Spleen (tissue), 7 donors: ENCODE results near the gene CNTNAP1.

Experiments used
- POLR2A ChIP-seq, 3 donors: fragments of 450-650 bp; IDR thresholded peaks; one replicate each; pipeline ENCODE4 v1.5.1; 2017; ENCODE audit warnings: antibody characterized with exemption in 3 of 3, mild to moderate bottlenecking in 1 of 3
- POLR2AphosphoS5 ChIP-seq, 3 donors: sonication (generic); formaldehyde crosslinking; IDR thresholded peaks; one replicate each; pipeline ENCODE4 v1.5.1; 2017; ENCODE audit warnings: antibody characterized with exemption in 3 of 3
- TF ChIP-seq, protein P1 (sequence below), 11 experiments: fragments of 200-600 bp in 7 of 11; fragments of 450-650 bp in 4 of 11; sonication (generic) in 4 of 11; IDR thresholded peaks in 8 of 11; conservative IDR thresholded peaks in 3 of 11; 1 replicate in 7 of 11; 2 replicates in 4 of 11; pipeline versions ENCODE4 v1.4.0 to v1.8.0; 2016 to 2021; ENCODE audit warnings: antibody characterized with exemption in 11 of 11, inconsistent platforms in 4 of 11, mild to moderate bottlenecking in 1 of 11
- donor health status: DM: no; HTN: no; CAD: no; lungs with moderate emphysema.
- donor health status: DM: no; HTN: no; CAD: no.
- donor health status: DM: no; HTN: no; CAD: no.

DNA sequence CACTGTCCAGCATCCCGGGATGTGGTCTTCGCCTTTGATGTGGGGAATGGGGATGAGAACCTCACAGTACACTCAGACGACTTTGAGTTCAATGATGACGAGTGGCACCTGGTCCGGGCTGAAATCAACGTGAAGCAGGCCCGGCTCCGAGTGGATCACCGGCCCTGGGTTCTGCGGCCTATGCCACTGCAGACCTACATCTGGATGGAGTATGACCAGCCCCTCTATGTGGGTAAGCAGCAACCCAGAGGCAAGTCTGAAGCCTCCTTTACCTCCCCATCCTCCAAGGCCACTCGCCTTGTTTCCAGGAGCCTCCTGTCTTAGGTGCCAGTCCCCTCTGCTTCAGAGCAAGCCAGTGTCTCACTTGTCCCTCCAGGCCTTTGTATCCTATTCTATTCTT is 10.2 kb downstream of the CNTNAP1 start:
- peak in 1 of 3 donors; percentile 5 for TF ChIP-seq POLR2AphosphoS5 (IDR thresholded peaks at IDR 0.05)
- TF ChIP-seq, protein P1, sequence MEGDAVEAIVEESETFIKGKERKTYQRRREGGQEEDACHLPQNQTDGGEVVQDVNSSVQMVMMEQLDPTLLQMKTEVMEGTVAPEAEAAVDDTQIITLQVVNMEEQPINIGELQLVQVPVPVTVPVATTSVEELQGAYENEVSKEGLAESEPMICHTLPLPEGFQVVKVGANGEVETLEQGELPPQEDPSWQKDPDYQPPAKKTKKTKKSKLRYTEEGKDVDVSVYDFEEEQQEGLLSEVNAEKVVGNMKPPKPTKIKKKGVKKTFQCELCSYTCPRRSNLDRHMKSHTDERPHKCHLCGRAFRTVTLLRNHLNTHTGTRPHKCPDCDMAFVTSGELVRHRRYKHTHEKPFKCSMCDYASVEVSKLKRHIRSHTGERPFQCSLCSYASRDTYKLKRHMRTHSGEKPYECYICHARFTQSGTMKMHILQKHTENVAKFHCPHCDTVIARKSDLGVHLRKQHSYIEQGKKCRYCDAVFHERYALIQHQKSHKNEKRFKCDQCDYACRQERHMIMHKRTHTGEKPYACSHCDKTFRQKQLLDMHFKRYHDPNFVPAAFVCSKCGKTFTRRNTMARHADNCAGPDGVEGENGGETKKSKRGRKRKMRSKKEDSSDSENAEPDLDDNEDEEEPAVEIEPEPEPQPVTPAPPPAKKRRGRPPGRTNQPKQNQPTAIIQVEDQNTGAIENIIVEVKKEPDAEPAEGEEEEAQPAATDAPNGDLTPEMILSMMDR (IDR thresholded peaks at IDR 0.05 in 8 of 11, conservative IDR thresholded peaks at IDR 0.05 in 3 of 11): no peak
- no peak for TF ChIP-seq POLR2A (IDR thresholded peaks at IDR 0.05)
